OCI-LY7 (cell line): ENCODE data around the gene NTSR1. TPM values are rescaled to one million over a fixed set of nuclear protein-coding genes. Genes with fewer than 3 reads are reported as not detected.

Experiments used
- BruUV-seq: library from RNA; stranded (reverse); fragments of 400-500 nt; replicated peaks from 2 replicates; lab custom pipeline; 2021; lab: Mats Ljungman, UMichigan
- CTCF ChIA-PET: fragments of 300-600 bp; sonication (Branson Sonifier 250); formaldehyde crosslinking; loops from one replicate; lab custom pipeline; 2022; ENCODE audit warnings: antibody characterized with exemption; ENCODE audit not compliant: unreplicated experiment; lab: Charles Lee
- POLR2A ChIA-PET: fragments of 300-600 bp; sonication (Branson Sonifier 250); formaldehyde crosslinking; loops from one replicate; lab custom pipeline; 2022; ENCODE audit warnings: antibody characterized with exemption; lab: Charles Lee
- DNase-seq: peaks from one replicate; pipeline ENCODE4 v3.0.0-alpha.2; 2015; ENCODE audit warnings: low spot score
- H2AFZ ChIP-seq: fragments of 200-600 bp; sonication (generic), shearing (Covaris generic); 2 replicates; pipeline ENCODE4 v1.6.1; 2014; ENCODE audit warnings: mild to moderate bottlenecking, antibody characterized with exemption, low read length, moderate library complexity
- H3K27ac ChIP-seq: fragments of 200-600 bp; sonication (generic); 2 replicates; pipeline ENCODE4 v1.5.1; 2014; ENCODE audit warnings: mixed run types, low read depth, mild to moderate bottlenecking, moderate library complexity, low read length, inconsistent platforms; ENCODE audit not compliant: poor library complexity, severe bottlenecking
- H3K36me3 ChIP-seq: fragments of 200-600 bp; sonication (generic); 2 replicates; pipeline ENCODE4 v1.6.1; 2014; ENCODE audit warnings: mild to moderate bottlenecking, antibody characterized with exemption, low read length, moderate library complexity, mixed read lengths; ENCODE audit not compliant: insufficient read depth
- H3K4me1 ChIP-seq: fragments of 200-600 bp; sonication (generic); 2 replicates; pipeline ENCODE4 v1.5.1; 2014; ENCODE audit warnings: mild to moderate bottlenecking, low read length; ENCODE audit not compliant: insufficient read depth, poor library complexity, severe bottlenecking
- H3K4me2 ChIP-seq: fragments of 200-600 bp; sonication (generic); 2 replicates; pipeline ENCODE4 v1.6.1; 2014; ENCODE audit warnings: mild to moderate bottlenecking, low read length
- H3K4me3 ChIP-seq: fragments of 200-600 bp; sonication (generic); 2 replicates; pipeline ENCODE4 v1.5.1; 2014; ENCODE audit warnings: mild to moderate bottlenecking, low read depth, low read length; ENCODE audit not compliant: poor library complexity, severe bottlenecking
- H3K79me2 ChIP-seq: fragments of 200-600 bp; sonication (generic); 2 replicates; pipeline ENCODE4 v1.6.1; 2016; ENCODE audit warnings: low read depth, mild to moderate bottlenecking, low read length, moderate library complexity, mixed read lengths; ENCODE audit not compliant: insufficient read depth
- H3K9me2 ChIP-seq: fragments of 200-600 bp; sonication (generic); 2 replicates; pipeline ENCODE4 v1.6.1; 2016; ENCODE audit warnings: mild to moderate bottlenecking, low read length, mixed read lengths; ENCODE audit not compliant: insufficient read depth
- H3K9me3 ChIP-seq: fragments of 200-600 bp; sonication (generic); 2 replicates; pipeline ENCODE4 v1.6.1; 2014; ENCODE audit warnings: mild to moderate bottlenecking, mixed run types, low read length, mixed read lengths
- H4K20me1 ChIP-seq: fragments of 200-600 bp; sonication (generic); 2 replicates; pipeline ENCODE4 v1.6.1; 2014; ENCODE audit warnings: mild to moderate bottlenecking, antibody characterized with exemption, low read length, moderate library complexity, mixed read lengths; ENCODE audit not compliant: insufficient read depth
- EZH2phosphoT487 ChIP-seq: fragments of 200-600 bp; sonication (generic); IDR thresholded peaks from 2 replicates; pipeline ENCODE4 v1.6.1; 2018; ENCODE audit warnings: low read depth, borderline replicate concordance, mild to moderate bottlenecking, mixed run types, antibody characterized with exemption, low read length, moderate library complexity, mixed read lengths
- intact Hi-C: fragments of 100-400 bp; cut with micrococcal nuclease; formaldehyde crosslinking; loops from one replicate; pipeline ENCODE4 v1.10.0; 2022; ENCODE audit not compliant: unreplicated experiment
- total RNA-seq, 2 experiments: library from RNA; depleted of rRNA in 1 of 2; stranded (reverse); fragments of >200 nt in 1 of 2; shearing (Covaris generic) in 1 of 2; gene quantifications; 2 replicates each; pipeline ENCODE4 v1.2.3, GENCODE V29; 2014 to 2022
- TF ChIP-seq, protein P1 (sequence below): fragments of 200-600 bp; sonication (generic); conservative IDR thresholded peaks from 2 replicates; pipeline ENCODE4 v1.5.1; 2014; ENCODE audit warnings: mild to moderate bottlenecking, antibody characterized with exemption, low read length, moderate library complexity, mixed read lengths

Gene NTSR1
- total RNA-seq, 2 experiments from 2014 or later: not detected

DNA sequence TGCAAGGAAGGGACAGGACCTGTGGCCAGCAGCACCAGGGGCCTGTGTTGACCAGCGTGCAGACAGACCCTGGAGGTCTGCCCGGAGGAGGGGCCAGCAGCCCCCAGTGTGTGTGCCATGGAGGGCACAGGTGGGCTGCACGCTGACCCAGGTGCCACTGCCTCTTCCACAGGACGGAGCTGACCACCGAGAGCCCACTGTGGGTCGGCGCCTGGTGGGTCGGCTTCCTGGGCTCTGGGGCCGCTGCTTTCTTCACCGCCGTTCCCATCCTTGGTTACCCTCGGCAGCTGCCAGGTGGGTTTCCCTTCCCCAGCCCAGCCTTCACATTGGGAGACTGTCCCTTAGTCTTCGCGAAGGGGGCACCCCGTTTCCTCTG, 48.4 kb upstream of the NTSR1 start:
- intact Hi-C loops: no loop called here
- Histone ChIP-seq H3K4me2 (no peak overlapping the region), H3K4me1 (peaks cover 4% of the 10 kb centered on the region), H3K27ac (no peak overlapping the region), H4K20me1 (no peaks in the 10 kb centered on the region; the same call in 1 of the 2 replicates), H3K79me2 (no peaks in the 10 kb centered on the region), H3K4me3 (no peak overlapping the region), H3K9me2 (no peaks in the 10 kb centered on the region), H2AFZ (no peak overlapping the region), H3K9me3 (no peaks in the 10 kb centered on the region), H3K36me3 (peaks cover 79% of the 10 kb centered on the region)
- TF ChIP-seq, protein P1, sequence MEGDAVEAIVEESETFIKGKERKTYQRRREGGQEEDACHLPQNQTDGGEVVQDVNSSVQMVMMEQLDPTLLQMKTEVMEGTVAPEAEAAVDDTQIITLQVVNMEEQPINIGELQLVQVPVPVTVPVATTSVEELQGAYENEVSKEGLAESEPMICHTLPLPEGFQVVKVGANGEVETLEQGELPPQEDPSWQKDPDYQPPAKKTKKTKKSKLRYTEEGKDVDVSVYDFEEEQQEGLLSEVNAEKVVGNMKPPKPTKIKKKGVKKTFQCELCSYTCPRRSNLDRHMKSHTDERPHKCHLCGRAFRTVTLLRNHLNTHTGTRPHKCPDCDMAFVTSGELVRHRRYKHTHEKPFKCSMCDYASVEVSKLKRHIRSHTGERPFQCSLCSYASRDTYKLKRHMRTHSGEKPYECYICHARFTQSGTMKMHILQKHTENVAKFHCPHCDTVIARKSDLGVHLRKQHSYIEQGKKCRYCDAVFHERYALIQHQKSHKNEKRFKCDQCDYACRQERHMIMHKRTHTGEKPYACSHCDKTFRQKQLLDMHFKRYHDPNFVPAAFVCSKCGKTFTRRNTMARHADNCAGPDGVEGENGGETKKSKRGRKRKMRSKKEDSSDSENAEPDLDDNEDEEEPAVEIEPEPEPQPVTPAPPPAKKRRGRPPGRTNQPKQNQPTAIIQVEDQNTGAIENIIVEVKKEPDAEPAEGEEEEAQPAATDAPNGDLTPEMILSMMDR: no peak
- no peak for TF ChIP-seq EZH2phosphoT487
- DNase-seq: no peak
- BruUV-seq: no TSS peak
- ChIA-PET POLR2A (no interaction called here), CTCF (no interaction called here)

- intact Hi-C loops: no loop called here
- H3K79me2 ChIP-seq: no peaks in the 10 kb centered on the region
- TF ChIP-seq EZH2phosphoT487: no peak
Measured at GRCh38 chr20:62660768-62661167, 47.9 kb upstream of the NTSR1 start.

GRCh38 chr20:62661647-62662046, 47.0 kb upstream of the NTSR1 start:
- H3K27ac ChIP-seq: no peak overlapping the region
- intact Hi-C loops: no loop called here
- no peaks in the 10 kb centered on the region for H3K4me1 ChIP-seq
- H2AFZ ChIP-seq: no peak overlapping the region
- no peaks in the 10 kb centered on the region for H3K79me2 ChIP-seq
- no TSS peak for BruUV-seq
- CTCF ChIA-PET: no interaction called here
- H4K20me1 ChIP-seq: no peaks in the 10 kb centered on the region
- no peak for DNase-seq
- H3K36me3 ChIP-seq: peaks cover 76% of the 10 kb centered on the region
- no peaks in the 10 kb centered on the region for H3K9me2 ChIP-seq
- POLR2A ChIA-PET: no interaction called here
- H3K4me3 ChIP-seq: no peak overlapping the region
- H3K9me3 ChIP-seq: no peaks in the 10 kb centered on the region
- H3K4me2 ChIP-seq: no peak overlapping the region
- TF ChIP-seq, protein P1: no peak

More at GRCh38 chr20:62660768-62661167, 47.9 kb upstream of the NTSR1 start:
- Histone ChIP-seq H3K27ac (no peak overlapping the region), H3K36me3 (peaks cover 79% of the 10 kb centered on the region), H3K4me3 (no peak overlapping the region), H3K4me2 (no peak overlapping the region), H2AFZ (no peak overlapping the region), H3K9me3 (no peaks in the 10 kb centered on the region), H3K9me2 (no peaks in the 10 kb centered on the region), H4K20me1 (no peaks in the 10 kb centered on the region; the same call in 1 of the 2 replicates), H3K4me1 (no peaks in the 10 kb centered on the region)
- ChIA-PET POLR2A (no interaction called here), CTCF (interaction anchor here (0.5 kb wide), 1 partner anchor 46 kb away, joined by 5 read pairs; no protein-coding TSS in a partner anchor)
- BruUV-seq: no TSS peak
- no peak for DNase-seq
